NT2/D1 (cell line): ENCODE measurements around the gene VAV3.

Source experiments
- SUZ12 ChIP-seq: IDR thresholded peaks from 2 replicates; pipeline ENCODE4 v1.6.1; 2011; ENCODE audit not compliant: insufficient read length, insufficient read depth; ENCODE audit errors: extremely low read depth
- YY1 ChIP-seq: IDR thresholded peaks from 2 replicates; pipeline ENCODE4 v1.6.1; 2011; ENCODE audit not compliant: insufficient read length, insufficient read depth
- ZNF274 ChIP-seq: IDR thresholded peaks from 2 replicates; pipeline ENCODE4 v1.6.1; 2011; ENCODE audit warnings: mild to moderate bottlenecking, low read depth, low read length

- TF ChIP-seq ZNF274 (no peak), SUZ12 (no peak), YY1 (no peak)
Observed at GRCh38 chr1:107851418-107851817, 113.6 kb downstream of the VAV3 start.
